ENCODE measurements around the gene CDC42BPB.

CDC42BPB gene

DNA sequence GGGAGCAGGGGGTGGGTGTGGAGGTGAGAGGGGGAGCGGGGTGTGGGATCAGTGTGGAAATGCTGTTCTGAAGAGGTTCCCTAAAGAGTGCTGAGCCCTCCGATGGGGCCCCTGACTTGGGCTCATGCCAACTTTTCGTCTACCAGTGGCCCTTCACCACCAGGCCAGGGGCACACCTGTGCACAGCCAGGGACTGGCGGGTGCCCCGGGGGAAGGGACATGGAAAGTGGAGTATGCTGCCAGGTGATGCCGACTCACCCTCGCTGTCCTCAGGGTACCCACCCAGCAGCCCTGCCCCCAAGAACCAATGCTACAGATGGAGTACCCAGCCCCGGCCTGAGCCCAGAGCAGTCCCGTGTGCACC is 108.7 kb downstream of the CDC42BPB start (continued):
- no peak for TF ChIP-seq OSR2 (tag by site-specific recombination; IDR thresholded peaks at IDR 0.05)
- TF ChIP-seq, protein P1, sequence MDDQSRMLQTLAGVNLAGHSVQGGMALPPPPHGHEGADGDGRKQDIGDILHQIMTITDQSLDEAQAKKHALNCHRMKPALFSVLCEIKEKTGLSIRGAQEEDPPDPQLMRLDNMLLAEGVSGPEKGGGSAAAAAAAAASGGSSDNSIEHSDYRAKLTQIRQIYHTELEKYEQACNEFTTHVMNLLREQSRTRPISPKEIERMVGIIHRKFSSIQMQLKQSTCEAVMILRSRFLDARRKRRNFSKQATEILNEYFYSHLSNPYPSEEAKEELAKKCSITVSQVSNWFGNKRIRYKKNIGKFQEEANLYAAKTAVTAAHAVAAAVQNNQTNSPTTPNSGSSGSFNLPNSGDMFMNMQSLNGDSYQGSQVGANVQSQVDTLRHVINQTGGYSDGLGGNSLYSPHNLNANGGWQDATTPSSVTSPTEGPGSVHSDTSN (CRISPR knock-in tag; IDR thresholded peaks at IDR 0.05) = no peak
- TF ChIP-seq, protein P2, sequence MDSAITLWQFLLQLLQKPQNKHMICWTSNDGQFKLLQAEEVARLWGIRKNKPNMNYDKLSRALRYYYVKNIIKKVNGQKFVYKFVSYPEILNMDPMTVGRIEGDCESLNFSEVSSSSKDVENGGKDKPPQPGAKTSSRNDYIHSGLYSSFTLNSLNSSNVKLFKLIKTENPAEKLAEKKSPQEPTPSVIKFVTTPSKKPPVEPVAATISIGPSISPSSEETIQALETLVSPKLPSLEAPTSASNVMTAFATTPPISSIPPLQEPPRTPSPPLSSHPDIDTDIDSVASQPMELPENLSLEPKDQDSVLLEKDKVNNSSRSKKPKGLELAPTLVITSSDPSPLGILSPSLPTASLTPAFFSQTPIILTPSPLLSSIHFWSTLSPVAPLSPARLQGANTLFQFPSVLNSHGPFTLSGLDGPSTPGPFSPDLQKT (IDR thresholded peaks at IDR 0.05; ENCODE audit: borderline replicate concordance, low read depth, low read length) = no peak
- TF ChIP-seq TSHZ1 (tag by site-specific recombination; IDR thresholded peaks at IDR 0.05; ENCODE audit: borderline replicate concordance) = no peak
- no peak for TF ChIP-seq ZNF610 (tag by site-specific recombination; IDR thresholded peaks at IDR 0.05; ENCODE audit: borderline replicate concordance)
- TF ChIP-seq, protein P3, sequence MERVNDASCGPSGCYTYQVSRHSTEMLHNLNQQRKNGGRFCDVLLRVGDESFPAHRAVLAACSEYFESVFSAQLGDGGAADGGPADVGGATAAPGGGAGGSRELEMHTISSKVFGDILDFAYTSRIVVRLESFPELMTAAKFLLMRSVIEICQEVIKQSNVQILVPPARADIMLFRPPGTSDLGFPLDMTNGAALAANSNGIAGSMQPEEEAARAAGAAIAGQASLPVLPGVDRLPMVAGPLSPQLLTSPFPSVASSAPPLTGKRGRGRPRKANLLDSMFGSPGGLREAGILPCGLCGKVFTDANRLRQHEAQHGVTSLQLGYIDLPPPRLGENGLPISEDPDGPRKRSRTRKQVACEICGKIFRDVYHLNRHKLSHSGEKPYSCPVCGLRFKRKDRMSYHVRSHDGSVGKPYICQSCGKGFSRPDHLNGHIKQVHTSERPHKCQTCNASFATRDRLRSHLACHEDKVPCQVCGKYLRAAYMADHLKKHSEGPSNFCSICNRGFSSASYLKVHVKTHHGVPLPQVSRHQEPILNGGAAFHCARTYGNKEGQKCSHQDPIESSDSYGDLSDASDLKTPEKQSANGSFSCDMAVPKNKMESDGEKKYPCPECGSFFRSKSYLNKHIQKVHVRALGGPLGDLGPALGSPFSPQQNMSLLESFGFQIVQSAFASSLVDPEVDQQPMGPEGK (tag by site-specific recombination; IDR thresholded peaks at IDR 0.05) = no peak
- TF ChIP-seq ZSCAN30 (tag by site-specific recombination; IDR thresholded peaks at IDR 0.05) = no peak
- TF ChIP-seq ZNF48 (tag by site-specific recombination; IDR thresholded peaks at IDR 0.05) = no peak
- TF ChIP-seq ZNF148 (tag by site-specific recombination; IDR thresholded peaks at IDR 0.05; ENCODE audit: borderline replicate concordance) = no peak

DNA sequence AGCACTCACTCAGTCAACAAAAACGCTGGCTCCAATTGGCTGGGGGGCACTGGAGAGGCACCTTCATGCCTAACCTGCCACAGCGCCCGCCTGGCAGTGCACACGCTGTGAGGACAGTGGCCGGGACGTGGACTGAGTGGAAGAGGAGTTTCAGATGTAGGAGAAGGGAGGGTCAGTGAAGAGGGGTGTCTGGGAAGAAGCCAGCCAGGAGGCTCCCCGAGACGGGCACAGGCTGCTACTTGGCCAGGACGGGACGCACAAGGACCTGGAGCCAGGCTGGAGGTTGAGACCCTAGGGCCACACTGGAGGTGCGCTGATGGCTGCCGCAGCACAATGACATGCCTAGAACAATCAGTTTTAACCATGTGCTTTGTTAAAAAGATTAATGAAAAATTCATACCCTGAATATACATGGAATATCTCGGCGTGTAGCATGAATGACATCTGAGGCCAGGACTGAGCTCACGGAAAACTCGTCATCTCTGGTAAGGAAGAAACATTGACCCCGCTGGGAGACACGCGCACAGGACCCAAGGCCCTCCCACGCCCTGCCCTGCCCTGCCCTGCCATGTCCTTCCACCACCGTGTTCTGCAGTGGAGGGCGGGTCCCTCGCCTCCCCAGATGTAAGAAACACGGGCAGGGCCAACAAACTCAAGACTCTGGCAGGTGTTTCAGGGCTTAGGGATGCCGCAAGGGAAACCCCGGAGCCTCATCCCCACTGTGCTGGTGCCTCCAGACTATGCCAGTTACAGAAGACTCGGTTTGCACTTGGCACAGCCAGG is 109.8 kb downstream of the CDC42BPB start:
- TF ChIP-seq, protein P4, sequence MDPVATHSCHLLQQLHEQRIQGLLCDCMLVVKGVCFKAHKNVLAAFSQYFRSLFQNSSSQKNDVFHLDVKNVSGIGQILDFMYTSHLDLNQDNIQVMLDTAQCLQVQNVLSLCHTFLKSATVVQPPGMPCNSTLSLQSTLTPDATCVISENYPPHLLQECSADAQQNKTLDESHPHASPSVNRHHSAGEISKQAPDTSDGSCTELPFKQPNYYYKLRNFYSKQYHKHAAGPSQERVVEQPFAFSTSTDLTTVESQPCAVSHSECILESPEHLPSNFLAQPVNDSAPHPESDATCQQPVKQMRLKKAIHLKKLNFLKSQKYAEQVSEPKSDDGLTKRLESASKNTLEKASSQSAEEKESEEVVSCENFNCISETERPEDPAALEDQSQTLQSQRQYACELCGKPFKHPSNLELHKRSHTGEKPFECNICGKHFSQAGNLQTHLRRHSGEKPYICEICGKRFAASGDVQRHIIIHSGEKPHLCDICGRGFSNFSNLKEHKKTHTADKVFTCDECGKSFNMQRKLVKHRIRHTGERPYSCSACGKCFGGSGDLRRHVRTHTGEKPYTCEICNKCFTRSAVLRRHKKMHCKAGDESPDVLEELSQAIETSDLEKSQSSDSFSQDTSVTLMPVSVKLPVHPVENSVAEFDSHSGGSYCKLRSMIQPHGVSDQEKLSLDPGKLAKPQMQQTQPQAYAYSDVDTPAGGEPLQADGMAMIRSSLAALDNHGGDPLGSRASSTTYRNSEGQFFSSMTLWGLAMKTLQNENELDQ (tag by site-specific recombination; IDR thresholded peaks at IDR 0.05; ENCODE audit: low read depth) = no peak
- TF ChIP-seq, protein P5, sequence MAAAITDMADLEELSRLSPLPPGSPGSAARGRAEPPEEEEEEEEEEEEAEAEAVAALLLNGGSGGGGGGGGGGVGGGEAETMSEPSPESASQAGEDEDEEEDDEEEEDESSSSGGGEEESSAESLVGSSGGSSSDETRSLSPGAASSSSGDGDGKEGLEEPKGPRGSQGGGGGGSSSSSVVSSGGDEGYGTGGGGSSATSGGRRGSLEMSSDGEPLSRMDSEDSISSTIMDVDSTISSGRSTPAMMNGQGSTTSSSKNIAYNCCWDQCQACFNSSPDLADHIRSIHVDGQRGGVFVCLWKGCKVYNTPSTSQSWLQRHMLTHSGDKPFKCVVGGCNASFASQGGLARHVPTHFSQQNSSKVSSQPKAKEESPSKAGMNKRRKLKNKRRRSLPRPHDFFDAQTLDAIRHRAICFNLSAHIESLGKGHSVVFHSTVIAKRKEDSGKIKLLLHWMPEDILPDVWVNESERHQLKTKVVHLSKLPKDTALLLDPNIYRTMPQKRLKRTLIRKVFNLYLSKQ (tag by site-specific recombination; IDR thresholded peaks at IDR 0.05; ENCODE audit: borderline replicate concordance) = no peak
- no peak for TF ChIP-seq ZNF114 (tag by site-specific recombination; IDR thresholded peaks at IDR 0.05)
- no peak for TF ChIP-seq ZNF10 (tag by site-specific recombination; IDR thresholded peaks at IDR 0.05)
- TF ChIP-seq ZSCAN30 (tag by site-specific recombination; IDR thresholded peaks at IDR 0.05) = no peak
- TF ChIP-seq ZNF140 (tag by site-specific recombination; IDR thresholded peaks at IDR 0.05) = no peak
- TF ChIP-seq ZNF426 (tag by site-specific recombination; IDR thresholded peaks at IDR 0.05) = no peak
- TF ChIP-seq KLF1 (tag by site-specific recombination; IDR thresholded peaks at IDR 0.05) = peak; percentile 92
- TF ChIP-seq SP3 (tag by site-specific recombination; IDR thresholded peaks at IDR 0.05) = no peak
- ChIA-PET CTCF (no interaction called here), POLR2A (no interaction called here)
- H3K27ac ChIP-seq (ENCODE audit: extremely low read depth, low read depth, low read length) = no peak overlapping the region
- H3K36me3 ChIP-seq (ENCODE audit: control insufficient read depth in 2 of 2, insufficient read depth in 1 of 2, low read length in 2 of 2) = peaks cover 7 to 85% of the 10 kb centered on the region in 2 experiments; a peak in 2 of 3 replicates
- H3K9me3 ChIP-seq (ENCODE audit: control insufficient read depth, insufficient read depth, low read depth, low read length) = no peaks in the 10 kb centered on the region
- H3K4me1 ChIP-seq (ENCODE audit: control insufficient read depth, insufficient read depth, low read length) = no peaks in the 10 kb centered on the region
- no peak overlapping the region for H3K4me3 ChIP-seq (ENCODE audit: low read depth, low read length)
